HG02885 (cell line): ENCODE measurements around the gene SNAPIN.

Source experiments
- ATAC-seq: cut with Tn5 transposase; IDR thresholded peaks from one replicate; pipeline ENCODE4 v1.9.1; 2021; ENCODE audit warnings: mild to moderate bottlenecking; ENCODE audit not compliant: unreplicated experiment, poor library complexity

The SNAPIN gene

DNA sequence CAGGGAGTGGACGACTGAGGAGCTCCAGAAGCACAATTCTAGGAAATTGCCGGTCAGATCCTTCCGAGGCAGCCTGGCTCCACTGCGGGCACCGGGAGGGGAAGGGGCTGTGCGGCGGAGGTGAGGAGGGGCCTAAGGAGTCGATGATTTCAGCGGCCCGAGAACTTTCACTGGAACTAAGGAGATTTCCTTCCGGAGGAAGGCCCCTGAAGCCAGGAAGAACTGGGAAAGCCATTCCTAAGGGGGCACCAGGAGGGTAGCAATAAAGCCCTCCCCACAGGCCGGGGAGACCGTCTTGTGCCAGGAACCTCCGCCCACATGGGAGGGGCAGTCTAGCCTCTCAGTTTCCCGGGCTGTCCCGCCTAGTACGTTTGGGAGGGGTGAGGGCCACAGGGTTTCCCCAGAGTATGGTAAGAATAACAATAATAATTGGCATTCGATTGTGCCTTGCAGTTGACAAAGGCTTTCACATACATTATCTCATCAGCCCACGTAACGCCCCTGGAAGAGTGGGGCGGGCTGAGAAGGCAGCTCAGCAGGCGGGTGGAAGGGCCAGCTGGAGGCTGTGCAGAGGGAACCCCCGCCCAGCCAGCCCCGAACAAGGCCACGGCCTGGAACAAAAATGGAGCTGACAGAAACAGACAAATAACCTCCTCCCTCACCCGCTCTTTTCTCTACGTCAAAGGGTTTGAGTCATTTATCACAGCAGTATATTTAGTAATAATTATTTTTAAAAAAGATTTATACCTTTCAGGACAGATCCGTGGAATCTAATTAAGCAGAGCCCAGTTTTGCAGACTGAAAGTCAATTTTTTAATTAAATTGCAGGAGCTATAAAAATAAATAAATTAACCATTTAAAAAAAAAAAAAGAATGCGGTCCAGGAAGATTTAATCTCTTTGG lies 39.8 kb downstream of the SNAPIN start:
- no peak for ATAC-seq

DNA sequence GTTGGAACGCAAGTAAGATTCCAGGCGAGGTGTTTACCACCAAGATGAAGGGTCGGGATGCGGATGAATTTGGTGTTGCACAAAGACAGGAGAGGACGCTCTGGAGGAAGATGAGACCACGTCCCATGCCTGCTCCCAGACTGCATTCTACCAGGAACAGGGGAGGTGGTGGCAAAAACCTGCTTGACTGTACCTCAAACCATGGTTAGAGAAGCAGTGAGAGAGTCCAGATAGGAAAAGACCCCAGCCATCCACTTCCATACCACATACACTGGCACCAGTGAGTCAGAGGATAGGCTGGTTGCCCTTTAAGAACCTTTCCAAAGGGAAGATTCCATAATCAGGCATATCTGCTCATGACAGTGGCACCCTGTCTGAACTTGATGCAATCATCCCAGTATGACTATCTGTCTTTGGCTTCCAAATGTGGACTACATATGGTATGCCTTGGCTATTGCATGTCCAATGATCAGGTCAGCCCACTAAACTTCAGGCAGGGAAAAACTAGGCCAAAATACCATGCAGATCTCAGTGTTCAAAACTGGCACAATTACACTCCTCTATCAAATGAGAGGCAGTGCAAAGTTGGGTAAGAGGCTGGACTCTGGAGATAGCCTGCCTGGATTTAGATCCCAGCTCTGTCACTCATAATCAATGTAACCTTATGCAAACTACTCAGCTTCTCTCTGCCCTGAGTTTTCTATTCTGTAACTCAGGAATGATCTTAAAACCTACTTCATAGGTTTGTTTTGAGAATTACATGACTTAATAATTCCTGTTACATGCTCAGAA lies 40.6 kb downstream of the SNAPIN start:
- no peak for ATAC-seq

DNA sequence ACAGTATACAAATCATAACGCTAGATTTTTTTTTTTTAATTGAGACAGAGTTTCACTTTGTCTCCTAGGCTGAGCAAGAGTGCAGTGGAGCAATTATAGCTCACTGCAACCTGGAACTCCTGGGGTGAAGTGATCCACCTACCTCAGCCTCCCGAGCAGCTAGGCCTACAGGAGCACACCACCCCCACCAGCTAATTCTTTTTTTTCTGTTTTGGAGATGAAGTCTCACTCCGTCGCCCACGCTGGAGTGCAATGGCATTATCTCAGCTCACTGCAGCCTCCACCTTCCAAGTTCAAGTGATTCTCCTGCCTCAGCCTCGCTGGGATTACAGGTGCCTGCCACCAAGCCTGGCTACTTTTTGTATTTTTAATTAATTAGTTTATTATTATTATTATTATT lies 41.3 kb downstream of the SNAPIN start:
- no peak for ATAC-seq

DNA sequence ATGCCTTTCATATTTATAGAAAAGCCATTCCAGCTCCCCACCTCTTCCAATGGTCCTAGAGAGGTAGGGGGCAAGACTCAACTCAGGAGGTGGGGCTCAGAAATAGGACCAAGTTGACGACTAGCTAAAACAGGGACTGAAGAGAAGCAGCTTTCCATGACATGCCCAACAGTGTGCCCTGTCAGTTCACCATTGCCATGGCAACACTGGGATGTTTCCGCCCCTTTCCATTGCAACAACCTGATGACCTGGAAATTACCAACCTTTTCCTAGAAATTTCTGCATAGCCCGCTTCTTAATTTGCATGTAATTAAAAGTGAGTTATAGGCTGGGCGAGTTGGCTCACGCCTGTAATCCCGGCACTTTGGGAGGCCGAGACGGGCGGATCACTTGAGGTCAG lies 47.0 kb downstream of the SNAPIN start:
- no peak for ATAC-seq

DNA sequence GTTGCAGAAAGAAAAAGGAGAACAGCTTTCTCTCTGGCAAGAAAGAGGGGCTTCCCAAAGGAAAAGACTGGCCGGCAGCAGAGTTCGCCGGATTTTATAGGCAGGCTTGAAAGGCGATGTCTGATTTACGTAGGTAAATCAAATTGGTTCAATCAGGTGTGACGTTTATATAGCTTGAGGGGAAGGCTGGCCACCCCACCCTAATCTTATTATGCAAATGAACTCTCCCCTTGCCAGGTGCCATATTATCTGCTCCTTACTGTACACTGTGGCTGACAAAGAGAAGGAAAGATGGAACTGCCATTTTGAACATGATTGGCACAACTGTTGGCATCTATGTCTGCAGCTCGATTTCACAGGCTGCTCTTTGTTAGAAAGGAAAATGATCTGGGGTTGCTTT lies 52.5 kb downstream of the SNAPIN start:
- no peak for ATAC-seq
